NCI-H510A treated with DMSO at 0.1 percent for 48 hours (cell line): ENCODE data around the gene RPS6KA2.
"Not testable (repeated sequence)": the region's sequence is repeated elsewhere in the genome, so short reads cannot be mapped to it uniquely, and the experiment has no call there.

Experiments
- DNase-seq: peaks from one replicate; lab custom pipeline; 2025; lab: John Stamatoyannopoulos, UW

The RPS6KA2 gene

GRCh38 chr6:166370489-166370888, 256.6 kb downstream of the RPS6KA2 start:
- DNase-seq, result no peak

DNA sequence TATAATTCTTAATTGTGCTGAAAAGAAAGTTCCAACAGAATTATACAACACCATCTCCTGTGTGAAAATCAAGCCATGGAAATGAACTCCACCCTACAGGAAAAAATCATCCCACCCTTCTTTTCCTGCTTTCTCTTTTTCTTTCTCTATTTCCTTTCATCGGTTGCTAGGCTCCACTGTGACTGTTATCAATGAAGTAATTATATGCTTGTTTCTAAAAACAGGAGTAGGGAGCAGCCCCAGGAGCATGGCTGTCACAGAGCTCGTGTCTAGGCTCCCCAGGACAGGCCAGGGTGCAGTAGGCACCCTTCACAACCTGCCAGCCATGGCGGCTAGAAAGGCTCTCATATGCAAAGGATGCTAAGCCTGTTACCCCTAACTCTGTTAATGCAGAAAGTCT, 257.3 kb downstream of the RPS6KA2 start:
- no peak for DNase-seq

- no peak for DNase-seq
These were observed 260.1 kb downstream of the RPS6KA2 start for GRCh38 chr6:166366921-166367320.

GRCh38 chr6:166365806-166366205, 261.2 kb downstream of the RPS6KA2 start:
- no peak for DNase-seq

DNA sequence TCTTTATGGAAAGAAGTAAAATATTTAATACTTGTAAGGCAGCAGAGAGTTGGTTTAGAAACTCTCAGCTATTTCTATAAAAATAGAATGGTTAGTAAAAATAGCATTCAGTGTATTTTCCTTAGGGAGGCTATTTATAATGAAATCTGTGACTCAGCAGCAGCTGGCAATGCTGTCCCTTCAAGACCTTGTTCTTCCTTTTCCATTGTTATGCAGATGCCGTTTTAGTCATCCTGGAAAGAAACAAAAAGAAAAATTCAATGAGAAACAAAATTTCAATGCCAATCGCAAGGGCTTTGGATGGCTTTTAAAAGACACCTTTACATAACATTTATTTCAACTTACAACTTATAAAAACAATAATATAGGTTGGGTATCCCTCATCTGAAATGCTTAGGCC, 261.8 kb downstream of the RPS6KA2 start:
- DNase-seq, result no peak

DNA sequence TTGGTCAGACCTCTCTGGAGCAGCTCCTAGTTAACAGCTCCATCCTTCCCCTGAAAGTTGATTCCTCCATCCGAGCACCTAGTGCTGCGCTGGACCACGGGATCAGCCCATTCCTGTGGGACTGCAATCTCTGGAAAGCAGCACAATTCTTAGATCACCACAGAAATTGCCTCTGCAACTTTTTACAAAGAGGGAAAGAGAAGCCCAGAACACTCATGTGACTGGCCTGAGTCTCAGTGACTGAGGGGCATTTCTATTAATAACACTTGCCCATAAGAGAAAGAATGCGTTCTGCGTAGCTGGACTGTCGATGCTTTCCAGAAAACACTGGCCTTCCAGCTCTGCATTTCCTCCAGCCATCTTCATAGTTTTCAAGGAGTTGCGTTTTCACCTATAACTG, 262.6 kb downstream of the RPS6KA2 start:
- no peak for DNase-seq

- DNase-seq, result not testable (repeated sequence)
These were observed 264.6 kb downstream of the RPS6KA2 start for GRCh38 chr6:166362427-166362826.

DNA sequence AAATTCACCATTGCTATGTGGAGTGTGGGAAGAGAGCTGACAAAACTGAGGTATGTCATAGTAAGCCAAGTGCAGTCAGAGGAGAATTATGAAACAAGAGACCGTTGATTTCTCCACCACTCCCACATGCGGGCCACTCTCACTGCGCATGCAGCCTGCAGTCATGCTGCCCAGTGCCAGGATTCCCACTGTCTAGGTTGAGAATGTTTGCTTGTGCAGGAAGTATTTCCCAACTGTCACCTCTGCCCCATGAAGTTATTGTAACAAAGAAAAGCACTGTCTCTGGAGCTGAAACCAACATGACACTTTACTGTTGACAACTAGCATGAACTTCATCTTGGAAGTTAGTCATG, 266.0 kb downstream of the RPS6KA2 start:
- DNase-seq, result no peak

DNA sequence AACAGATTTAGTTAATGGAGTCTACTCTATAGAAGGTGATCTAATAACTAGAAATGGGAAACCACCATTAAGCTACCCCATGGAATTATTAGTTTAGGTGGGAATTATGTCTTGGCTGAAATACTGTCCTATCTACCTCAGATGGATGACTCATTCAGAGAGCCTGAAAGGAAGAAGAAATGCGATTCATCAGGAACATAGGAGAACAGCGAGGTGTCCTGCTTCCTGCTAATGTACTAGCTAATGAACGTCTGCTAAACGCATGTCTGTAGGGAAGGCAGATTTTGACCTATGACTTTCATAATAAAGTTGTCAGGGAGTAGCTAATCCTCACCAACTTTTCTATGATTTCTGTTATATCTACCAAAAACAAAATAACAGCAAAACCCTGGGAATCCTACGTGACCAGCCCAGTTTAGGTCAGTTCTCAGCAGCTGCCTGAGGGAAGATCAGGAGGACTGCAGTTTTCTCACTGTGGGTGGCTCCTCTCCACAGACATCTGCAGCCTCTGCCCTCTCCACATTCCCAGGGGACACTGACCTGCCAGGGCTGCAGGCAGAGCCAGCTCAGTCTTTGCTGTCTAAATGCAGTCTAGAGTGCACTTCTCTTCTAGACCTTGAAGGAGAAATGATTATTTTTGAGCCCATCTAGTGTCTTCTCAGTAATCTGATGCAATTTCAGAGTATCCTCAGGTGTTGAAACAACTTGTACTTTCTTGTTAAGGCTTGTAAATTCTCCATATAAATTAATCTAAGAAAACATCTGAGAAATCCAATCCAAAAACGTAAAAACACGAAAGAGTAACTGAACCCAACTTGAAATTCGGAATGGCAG, 266.6 kb downstream of the RPS6KA2 start:
- no peak for DNase-seq
